Stimulated activated CD8-positive, alpha-beta memory T cell treated with anti-CD3 and anti-CD28 coated beads, Interleukin-7, amount 100 ng/mL, for 24 hours (primary cell): ENCODE data around the gene RIGI.
"Not testable (repeated sequence)": the region's sequence is repeated elsewhere in the genome, so short reads cannot be mapped to it uniquely, and the experiment has no call there.

Experiments
- DNase-seq: peaks from one replicate; pipeline ENCODE4 v3.0.0-alpha.2; 2020; ENCODE audit warnings: low read depth

Gene RIGI

GRCh38 chr9:32526041-32526706 lies at the start of gene RIGI:
Gene RIGI (minus strand): TSS chr9:32526196. CDS start chr9:32526166, 30 bp downstream.
- DNase-seq: peak; percentile 56

DNA sequence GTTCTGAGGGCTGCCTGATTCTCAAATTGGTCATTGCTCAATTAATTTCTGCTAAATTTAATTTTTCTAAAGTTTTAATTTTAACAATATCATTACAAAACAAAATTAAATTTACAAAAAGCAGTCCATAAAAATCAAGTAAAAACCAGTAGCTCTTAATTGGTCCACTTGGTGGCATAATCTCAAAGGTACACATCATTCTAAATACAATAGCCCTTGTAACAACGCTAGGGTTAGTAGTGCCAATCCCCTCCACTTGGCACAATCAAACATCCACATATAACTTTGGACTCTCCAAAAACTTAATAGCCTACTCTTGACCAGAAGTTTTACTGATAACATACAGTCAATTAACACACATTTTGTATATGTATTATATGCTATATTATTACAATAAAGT lies 48.9 kb upstream of the RIGI start:
- no peak for DNase-seq

DNA sequence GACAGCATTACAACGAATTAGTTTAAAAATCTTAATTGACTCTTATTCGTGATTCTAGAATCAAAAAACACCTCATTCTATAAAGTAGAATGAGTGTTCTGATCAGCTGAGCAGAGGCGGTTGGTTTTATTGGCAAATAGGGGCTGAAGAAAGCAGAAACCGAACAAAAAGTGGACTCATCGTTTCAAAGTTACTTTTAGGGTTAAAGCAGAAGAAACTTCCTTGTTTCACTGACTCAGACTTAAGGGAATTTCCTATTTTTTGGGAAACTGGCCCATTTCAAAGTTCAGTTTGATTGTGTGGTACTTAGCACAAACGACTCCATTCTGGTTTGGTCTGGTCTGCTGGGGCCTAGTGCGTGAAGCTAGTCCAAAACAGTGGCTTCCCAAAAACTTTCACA lies 47.8 kb upstream of the RIGI start:
- no peak for DNase-seq

DNA sequence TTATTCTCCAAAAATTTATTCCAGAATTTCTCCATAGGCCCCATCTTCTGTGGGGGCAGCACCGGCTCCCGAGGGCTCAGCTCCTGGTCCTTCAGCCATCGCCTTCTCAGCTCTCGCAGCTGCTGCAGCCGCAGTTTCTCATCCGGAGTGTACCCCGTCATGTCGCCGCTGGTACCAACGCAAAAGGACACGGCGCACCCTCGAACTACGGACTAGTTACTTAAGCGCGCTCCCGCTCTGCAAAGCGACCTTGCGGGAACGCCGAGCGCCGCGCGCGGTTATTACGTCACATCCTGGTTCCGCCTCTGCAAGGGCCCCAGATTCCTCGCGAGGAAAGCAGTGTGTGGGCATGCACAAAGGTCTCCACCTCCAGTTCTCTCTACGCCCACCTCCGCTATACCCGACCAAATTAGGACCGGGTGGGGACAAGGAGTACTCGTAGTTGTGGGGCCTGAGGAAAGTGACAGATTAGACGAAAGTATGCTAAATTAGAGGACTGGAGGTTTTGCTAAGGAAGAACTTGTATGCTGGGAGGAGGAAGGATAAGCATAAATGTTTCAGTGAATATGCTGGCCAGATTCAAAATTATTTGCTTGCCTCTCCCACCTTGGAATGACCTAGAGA lies 47.0 kb upstream of the RIGI start, which contains the start of gene NDUFB6:
NDUFB6 (minus strand) TSS at position 260 of the 624 bp plus-strand sequence; CDS start at position 161, 99 bp downstream.
- peak; percentile 96 for DNase-seq

GRCh38 chr9:32571969-32572899 lies 46.2 kb upstream of the RIGI start:
- DNase-seq: peak; percentile 37

- no peak for DNase-seq
These were observed 44.3 kb upstream of the RIGI start for GRCh38 chr9:32570262-32570661.

GRCh38 chr9:32566770-32567169 lies 40.8 kb upstream of the RIGI start:
- no peak for DNase-seq

- DNase-seq: no peak
These were observed 40.0 kb upstream of the RIGI start for GRCh38 chr9:32565967-32566366.

GRCh38 chr9:32558408-32558934 lies 32.5 kb upstream of the RIGI start:
- DNase-seq: no peak

DNA sequence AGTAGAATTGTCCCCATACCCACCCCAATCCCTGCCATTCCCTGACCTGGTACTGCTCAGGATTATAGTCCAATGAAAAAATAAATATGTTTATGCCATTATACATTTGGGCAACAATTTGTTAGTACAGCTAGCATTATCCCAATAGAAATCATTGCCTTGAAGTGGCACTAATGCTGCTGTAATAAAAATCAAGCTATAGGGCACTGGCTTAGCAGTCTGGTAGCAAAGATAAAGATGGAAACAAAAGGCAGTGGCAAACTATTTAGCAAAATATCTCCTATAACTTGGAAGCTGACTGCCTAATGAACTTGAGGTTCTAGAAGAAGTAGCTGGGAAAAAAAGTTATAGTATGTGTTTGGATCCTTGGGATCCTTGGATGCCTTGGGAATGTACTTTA lies 28.6 kb upstream of the RIGI start:
- DNase-seq: no peak

DNA sequence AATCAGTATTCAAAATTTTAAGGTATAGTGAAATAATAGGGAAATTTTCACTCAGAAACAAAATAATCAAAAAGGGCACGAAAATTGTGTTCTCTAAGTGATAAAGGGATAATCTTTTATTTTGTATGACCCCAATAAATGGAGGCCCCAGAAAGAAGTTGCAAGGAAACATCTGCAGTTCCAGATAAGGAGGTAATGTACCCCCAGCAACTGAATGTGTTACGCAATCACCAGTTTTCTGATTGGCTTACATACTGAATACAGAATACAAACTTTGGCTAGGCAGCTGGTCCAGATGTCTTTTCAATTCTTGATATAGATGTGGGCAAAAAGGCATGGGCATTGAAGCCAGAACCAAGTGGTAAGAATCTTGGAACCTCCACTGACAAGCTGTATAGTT lies 28.1 kb upstream of the RIGI start:
- no peak for DNase-seq

GRCh38 chr9:32552172-32552872 lies 26.3 kb upstream of the RIGI start, which contains the start of the genes SMIM27 and TOPORS:
Gene SMIM27 (plus strand): TSS chr9:32552327. CDS start chr9:32552435, 108 bp downstream.
Gene TOPORS (minus strand): TSS chr9:32552586. CDS start chr9:32552436, 150 bp downstream.
- peak; percentile 77 for DNase-seq

DNA sequence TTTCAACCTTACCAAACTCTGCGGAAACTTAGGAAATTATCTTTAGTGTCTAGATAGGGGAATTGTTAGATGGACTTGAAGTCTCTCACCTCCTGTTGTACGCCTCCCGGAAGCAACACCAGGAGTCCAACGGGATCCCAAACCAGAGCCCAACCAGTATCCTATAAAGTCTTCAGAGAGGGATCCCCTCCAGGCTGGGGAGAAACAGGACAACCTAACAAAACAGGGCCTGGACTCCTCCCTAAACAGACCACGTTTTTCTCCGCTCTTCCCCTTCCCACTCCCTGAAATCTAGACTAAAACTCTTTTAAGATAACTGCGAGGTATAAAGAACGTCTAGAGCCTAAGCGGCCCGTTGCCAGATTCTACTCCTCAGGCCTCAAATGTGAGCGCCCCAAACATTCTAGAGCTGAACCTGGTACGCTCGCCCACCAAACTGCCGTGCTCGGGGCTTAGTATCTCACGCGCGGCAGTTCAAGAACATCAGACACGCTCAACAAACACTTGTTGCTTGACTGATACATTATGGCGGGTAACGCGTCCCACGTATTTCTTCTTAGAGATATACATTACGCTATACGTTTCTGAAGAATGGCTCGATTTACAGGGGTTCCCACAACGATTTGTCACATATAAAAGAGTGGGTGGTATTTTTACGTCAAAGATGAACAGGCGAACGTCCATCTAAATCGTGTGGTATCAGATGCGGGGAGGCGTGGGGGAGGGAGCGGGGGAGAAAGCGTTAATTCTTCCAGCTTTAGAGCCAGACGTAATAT lies 25.5 kb upstream of the RIGI start:
- DNase-seq: no peak

GRCh38 chr9:32550562-32551275 lies 24.7 kb upstream of the RIGI start:
- DNase-seq: peak; percentile 89

GRCh38 chr9:32550150-32550561 lies 24.2 kb upstream of the RIGI start:
- no peak for DNase-seq

DNA sequence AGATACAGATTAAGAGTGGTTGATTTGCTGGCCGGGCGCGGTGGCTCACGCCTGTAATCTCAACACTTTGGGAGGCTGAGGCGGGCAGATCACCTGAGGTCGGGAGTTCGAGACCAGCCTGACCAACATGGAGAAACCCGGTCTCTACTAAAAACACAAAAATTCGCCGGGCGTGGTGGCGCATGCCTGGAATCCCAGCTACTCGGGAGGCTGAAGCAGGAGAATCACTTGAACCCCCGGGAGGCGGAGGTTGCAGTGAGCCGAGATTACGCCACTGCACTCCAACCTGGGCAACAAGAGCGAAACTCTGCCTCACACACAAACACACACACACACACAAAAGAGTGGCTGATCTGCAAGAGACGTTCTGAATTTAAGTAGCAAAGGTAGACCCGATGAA lies 22.2 kb upstream of the RIGI start:
- DNase-seq: not testable (repeated sequence)

GRCh38 chr9:32545884-32546283 lies 19.9 kb upstream of the RIGI start:
- DNase-seq: no peak

DNA sequence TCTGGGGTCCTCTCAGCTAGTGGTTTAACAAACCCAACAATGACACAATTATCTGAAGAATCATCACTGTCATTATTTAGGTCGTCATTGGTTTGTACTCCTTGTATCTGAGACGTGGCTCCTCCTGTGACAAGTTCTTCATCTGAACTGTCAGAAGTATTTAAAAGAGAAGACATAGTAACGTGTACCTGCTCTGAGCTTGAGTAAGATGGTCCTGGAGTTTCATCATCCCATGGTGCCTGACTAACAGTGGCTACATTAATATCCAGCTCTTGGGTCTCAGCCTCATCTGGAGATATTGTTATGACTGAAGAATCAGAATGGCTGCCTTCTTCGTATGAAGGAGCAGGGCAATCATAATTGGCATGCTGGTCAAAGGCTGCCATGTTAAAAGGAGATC lies 17.1 kb upstream of the RIGI start:
- DNase-seq: no peak

- DNase-seq: no peak
These were observed 7.8 kb upstream of the RIGI start for GRCh38 chr9:32533816-32534215.

DNA sequence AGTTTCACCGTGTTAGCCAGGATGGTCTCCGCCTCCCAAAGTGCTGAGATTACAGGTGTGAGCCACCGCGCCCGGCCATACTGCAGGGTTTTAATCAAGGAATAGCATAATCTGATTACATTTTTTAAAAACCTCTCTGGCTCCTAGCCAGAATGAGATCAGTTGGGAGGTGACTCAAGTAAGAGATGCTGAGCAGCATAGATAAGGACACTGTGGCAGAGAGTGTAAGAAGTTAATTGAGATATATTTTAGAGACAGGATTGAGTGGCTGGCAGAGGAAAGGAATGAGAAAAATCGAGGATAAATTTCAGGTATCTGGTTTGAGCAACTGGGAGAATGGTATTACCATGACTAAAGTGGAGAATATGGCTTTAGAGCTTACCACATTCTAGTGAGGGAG lies 7.3 kb upstream of the RIGI start:
- no peak for DNase-seq
